Measurements from ENCODE around the gene WEE2. TPM values are rescaled to one million over a fixed set of nuclear protein-coding genes. Genes with fewer than 3 reads are reported as not detected.

Gene WEE2
- total RNA-seq, 1 experiment from 2014 or later, result 0.04 TPM

GRCh38 chr7:141715794-141716689 lies 7.9 kb downstream of the WEE2 start:
- ATAC-seq, result peak; percentile 75
- no peaks in the 10 kb centered on the region for H3K27me3 Mint-ChIP-seq (ENCODE audit: low read depth)
- H3K9me3 Mint-ChIP-seq, result no peaks in the 10 kb centered on the region
- no peak for TF ChIP-seq NFYB (CRISPR knock-in tag; conservative IDR thresholded peaks at IDR 0.05; ENCODE audit: low read depth)
- TF ChIP-seq USF1 (CRISPR knock-in tag; IDR thresholded peaks at IDR 0.05), result no peak
- TF ChIP-seq NR1H2 (CRISPR knock-in tag; IDR thresholded peaks at IDR 0.05), result no peak
- no peak for TF ChIP-seq FOXJ3 (CRISPR knock-in tag; IDR thresholded peaks at IDR 0.05; ENCODE audit: borderline replicate concordance)
- TF ChIP-seq E2F5 (CRISPR knock-in tag; IDR thresholded peaks at IDR 0.05), result no peak
- TF ChIP-seq TEAD1 (CRISPR knock-in tag; IDR thresholded peaks at IDR 0.05), result no peak
- TF ChIP-seq GTF2I (CRISPR knock-in tag; conservative IDR thresholded peaks at IDR 0.05), result no peak
- no peak for TF ChIP-seq ZMAT4 (CRISPR knock-in tag; IDR thresholded peaks at IDR 0.05)
- no peak for TF ChIP-seq SP1 (CRISPR knock-in tag; conservative IDR thresholded peaks at IDR 0.05)
- no peak for TF ChIP-seq ZNF232 (CRISPR knock-in tag; IDR thresholded peaks at IDR 0.05)
- TF ChIP-seq MXD4 (CRISPR knock-in tag; IDR thresholded peaks at IDR 0.05; ENCODE audit: borderline replicate concordance), result no peak
- no peak for TF ChIP-seq CBFB (CRISPR knock-in tag; IDR thresholded peaks at IDR 0.05; ENCODE audit: low read depth)
- TF ChIP-seq, protein P1, sequence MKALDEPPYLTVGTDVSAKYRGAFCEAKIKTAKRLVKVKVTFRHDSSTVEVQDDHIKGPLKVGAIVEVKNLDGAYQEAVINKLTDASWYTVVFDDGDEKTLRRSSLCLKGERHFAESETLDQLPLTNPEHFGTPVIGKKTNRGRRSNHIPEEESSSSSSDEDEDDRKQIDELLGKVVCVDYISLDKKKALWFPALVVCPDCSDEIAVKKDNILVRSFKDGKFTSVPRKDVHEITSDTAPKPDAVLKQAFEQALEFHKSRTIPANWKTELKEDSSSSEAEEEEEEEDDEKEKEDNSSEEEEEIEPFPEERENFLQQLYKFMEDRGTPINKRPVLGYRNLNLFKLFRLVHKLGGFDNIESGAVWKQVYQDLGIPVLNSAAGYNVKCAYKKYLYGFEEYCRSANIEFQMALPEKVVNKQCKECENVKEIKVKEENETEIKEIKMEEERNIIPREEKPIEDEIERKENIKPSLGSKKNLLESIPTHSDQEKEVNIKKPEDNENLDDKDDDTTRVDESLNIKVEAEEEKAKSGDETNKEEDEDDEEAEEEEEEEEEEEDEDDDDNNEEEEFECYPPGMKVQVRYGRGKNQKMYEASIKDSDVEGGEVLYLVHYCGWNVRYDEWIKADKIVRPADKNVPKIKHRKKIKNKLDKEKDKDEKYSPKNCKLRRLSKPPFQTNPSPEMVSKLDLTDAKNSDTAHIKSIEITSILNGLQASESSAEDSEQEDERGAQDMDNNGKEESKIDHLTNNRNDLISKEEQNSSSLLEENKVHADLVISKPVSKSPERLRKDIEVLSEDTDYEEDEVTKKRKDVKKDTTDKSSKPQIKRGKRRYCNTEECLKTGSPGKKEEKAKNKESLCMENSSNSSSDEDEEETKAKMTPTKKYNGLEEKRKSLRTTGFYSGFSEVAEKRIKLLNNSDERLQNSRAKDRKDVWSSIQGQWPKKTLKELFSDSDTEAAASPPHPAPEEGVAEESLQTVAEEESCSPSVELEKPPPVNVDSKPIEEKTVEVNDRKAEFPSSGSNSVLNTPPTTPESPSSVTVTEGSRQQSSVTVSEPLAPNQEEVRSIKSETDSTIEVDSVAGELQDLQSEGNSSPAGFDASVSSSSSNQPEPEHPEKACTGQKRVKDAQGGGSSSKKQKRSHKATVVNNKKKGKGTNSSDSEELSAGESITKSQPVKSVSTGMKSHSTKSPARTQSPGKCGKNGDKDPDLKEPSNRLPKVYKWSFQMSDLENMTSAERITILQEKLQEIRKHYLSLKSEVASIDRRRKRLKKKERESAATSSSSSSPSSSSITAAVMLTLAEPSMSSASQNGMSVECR (CRISPR knock-in tag; IDR thresholded peaks at IDR 0.05; ENCODE audit: borderline replicate concordance), result no peak
- no peak for TF ChIP-seq CREM (CRISPR knock-in tag; IDR thresholded peaks at IDR 0.05)
- no peak for TF ChIP-seq ATF6 (CRISPR knock-in tag; IDR thresholded peaks at IDR 0.05)
- no peak for TF ChIP-seq NFATC4 (CRISPR knock-in tag; IDR thresholded peaks at IDR 0.05)
- no peak for TF ChIP-seq FOXK1 (CRISPR knock-in tag; IDR thresholded peaks at IDR 0.05)
- no peak for TF ChIP-seq NR2C2 (CRISPR knock-in tag; IDR thresholded peaks at IDR 0.05)
- TF ChIP-seq FOXP4 (CRISPR knock-in tag; IDR thresholded peaks at IDR 0.05), result no peak
- TF ChIP-seq ZNF396 (CRISPR knock-in tag; IDR thresholded peaks at IDR 0.05; ENCODE audit: borderline replicate concordance), result no peak
- DNase-seq (ENCODE audit: low spot score), result no peak
- H3K4me1 Mint-ChIP-seq, result peaks cover 33% of the 10 kb centered on the region
- H3K27ac Mint-ChIP-seq, result no peak overlapping the region
- no peaks in the 10 kb centered on the region for H3K36me3 Mint-ChIP-seq
- H3K4me3 Mint-ChIP-seq, result peak overlapping the region; percentile 39
- ChIA-PET POLR2A (no interaction called here), CTCF (interaction anchor here (1.0 to 4.4 kb wide), 3 partner anchors 10 to 62 kb away, joined by 5 to 26 read pairs (median 6); partner anchors contain the start of gene SSBP1)
